GM12878 (cell line): Measurements from ENCODE around the gene BCORL1. TPM values are rescaled to one million over a fixed set of nuclear protein-coding genes. Genes with fewer than 3 reads are reported as not detected.

Source experiments
- ATAC-seq: fragments of 200-7000 bp; cut with Tn5 transposase; 3 replicates; pipeline ENCODE4 v1.9.1; 2020; ENCODE audit warnings: mild to moderate bottlenecking, moderate library complexity
- BruUV-seq: library from RNA; stranded (reverse); fragments of 400-500 nt; replicated peaks from 2 replicates; lab custom pipeline; 2021; lab: Mats Ljungman, UMichigan
- CTCF ChIA-PET: fragments of 300-600 bp; sonication (Branson Sonifier 250); formaldehyde crosslinking; extraction: SDS; loops from one replicate; lab custom pipeline; 2021; ENCODE audit warnings: inconsistent platforms; lab: Yijun Ruan, JAX
- POLR2A ChIA-PET: fragments of 350-600 bp; formaldehyde crosslinking; extraction: SDS; loops from one replicate; lab custom pipeline; 2021; ENCODE audit warnings: inconsistent platforms; lab: Charles Lee
- RAD21 ChIA-PET: fragments of 300-600 bp; sonication (Branson Sonifier 250); formaldehyde crosslinking; loops from one replicate; lab custom pipeline; 2023; ENCODE audit warnings: antibody characterized with exemption; ENCODE audit not compliant: unreplicated experiment; lab: Charles Lee
- SMC1A ChIA-PET: fragments of 300-600 bp; sonication (Branson Sonifier 250); formaldehyde crosslinking; loops from one replicate; lab custom pipeline; 2023; ENCODE audit not compliant: unreplicated experiment, uncharacterized antibody; lab: Charles Lee
- DNase-seq: peaks from one replicate; pipeline ENCODE4 v3.0.0-alpha.2; 2011; ENCODE audit warnings: low read depth, low spot score
- FAIRE-seq: peaks from 3 replicates; lab custom pipeline; 2011; peaks lifted over from hg19 to GRCh38; lab: Jason Lieb, UNC
- H2AFZ ChIP-seq: 2 replicates; pipeline ENCODE4 v1.6.0; 2011; ENCODE audit warnings: low read depth, low read length, control low read depth; ENCODE audit not compliant: control insufficient read depth
- H3K27ac ChIP-seq: 2 replicates; pipeline ENCODE4 v1.5.1; 2011; ENCODE audit warnings: control low read depth; ENCODE audit not compliant: control insufficient read depth, insufficient read depth
- H3K27me3 ChIP-seq, 2 experiments: replicated peaks in 1 of 2; 2 replicates each; pipeline versions ENCODE4 v1.6.0 to v1.6.1; 2011; ENCODE audit warnings: low read length in 1 of 2; ENCODE audit not compliant: control insufficient read depth in 2 of 2, insufficient read depth in 2 of 2
- H3K36me3 ChIP-seq, 2 experiments: 2 replicates each; pipeline ENCODE4 v1.5.1; 2011; ENCODE audit warnings: low read length in 1 of 2; ENCODE audit not compliant: control insufficient read depth in 2 of 2, insufficient read depth in 2 of 2
- H3K4me1 ChIP-seq: 2 replicates; pipeline ENCODE4 v1.6.1; 2011; ENCODE audit warnings: mild to moderate bottlenecking, low read length, moderate library complexity, mixed read lengths; ENCODE audit not compliant: control insufficient read depth, insufficient read depth
- H3K4me2 ChIP-seq: 2 replicates; pipeline ENCODE4 v1.6.0; 2011; ENCODE audit warnings: control low read depth; ENCODE audit not compliant: control insufficient read depth, insufficient read depth
- H3K4me3 ChIP-seq: fragments of 200-600 bp; sonication (generic); 2 replicates; pipeline ENCODE4 v1.5.1; 2016
- H3K79me2 ChIP-seq: 2 replicates; pipeline ENCODE4 v1.6.0; 2011; ENCODE audit warnings: low read length; ENCODE audit not compliant: control insufficient read depth, insufficient read depth
- H3K9ac ChIP-seq: 2 replicates; pipeline ENCODE4 v1.8.0; 2011; ENCODE audit warnings: low read length, control low read depth, mixed read lengths; ENCODE audit not compliant: control insufficient read depth, insufficient read depth
- H3K9me3 ChIP-seq: replicated peaks from 3 replicates; pipeline ENCODE4 v1.5.1; 2011; ENCODE audit warnings: mild to moderate bottlenecking, low read length; ENCODE audit not compliant: control insufficient read depth, insufficient read depth
- H4K20me1 ChIP-seq: 2 replicates; pipeline ENCODE4 v1.6.0; 2011; ENCODE audit not compliant: control insufficient read depth, insufficient read depth
- E2F8 ChIP-seq: fragments of 450-650 bp; IDR thresholded peaks from 2 replicates; pipeline ENCODE4 v1.6.1; 2018; ENCODE audit warnings: mild to moderate bottlenecking, low read depth, moderate library complexity; ENCODE audit not compliant: partially characterized antibody
- EZH2 ChIP-seq: IDR thresholded peaks from 2 replicates; pipeline ENCODE4 v1.6.1; 2012; ENCODE audit warnings: low read depth, mild to moderate bottlenecking, control low read depth, inconsistent platforms, low read length, borderline replicate concordance; ENCODE audit not compliant: control insufficient read depth
- FOXK2 ChIP-seq: fragments of 450-650 bp; IDR thresholded peaks from 2 replicates; pipeline ENCODE4 v1.6.1; 2017; ENCODE audit warnings: mild to moderate bottlenecking, moderate library complexity
- GABPA ChIP-seq: IDR thresholded peaks from 2 replicates; pipeline ENCODE4 v1.6.1; 2014; ENCODE audit warnings: antibody characterized with exemption, low read depth, mild to moderate bottlenecking, inconsistent platforms
- PAX8 ChIP-seq: fragments of 450-650 bp; IDR thresholded peaks from 2 replicates; pipeline ENCODE4 v1.6.1; 2017; ENCODE audit warnings: mild to moderate bottlenecking, moderate library complexity
- PKNOX1 ChIP-seq: fragments of 450-650 bp; IDR thresholded peaks from 2 replicates; pipeline ENCODE4 v1.6.1; 2016; ENCODE audit warnings: mild to moderate bottlenecking
- SUZ12 ChIP-seq: fragments of 200-600 bp; sonication (generic); IDR thresholded peaks from one replicate; pipeline ENCODE4 v1.6.1; 2018; ENCODE audit warnings: antibody characterized with exemption, mild to moderate bottlenecking; ENCODE audit not compliant: unreplicated experiment
- WGBS: methylation state at CpG from one replicate; pipeline ENCODE4 v1.1.6; 2016; ENCODE audit warnings: low lambda C conversion rate; ENCODE audit not compliant: insufficient replicate concordance, insufficient coverage; ENCODE audit errors: missing lambda C conversion rate; 5-methylcytosine and 5-hydroxymethylcytosine counted together
- in situ Hi-C: fragments of 300-500 bp; cut with MboI; formaldehyde crosslinking; loops from 9 replicates; pipeline ENCODE4 v1.14.3; 2018; ENCODE audit warnings: mixed read lengths
- intact Hi-C: fragments of 100-400 bp; cut with micrococcal nuclease; formaldehyde crosslinking; loops from one replicate; pipeline ENCODE4 v1.14.2; 2022; ENCODE audit not compliant: unreplicated experiment
- polyA plus RNA-seq, 11 experiments: library from polyadenylated mRNA; depleted of rRNA in 4 of 11; unstranded in 6 of 11; stranded (reverse) in 5 of 11; fragments of >200 nt; fragmentation: Nextera tagmentation in 4 of 11; fragmentation: Illumina TruSeq in 1 of 11; extraction: Ambion mirVana in 4 of 11; extraction: Trizol in 1 of 11; gene quantifications; 1 replicate in 1 of 11; 2 replicates in 10 of 11; pipeline versions ENCODE4 v1.2.1 to v1.2.3, GENCODE V29; 2011 to 2016; ENCODE audit warnings: inconsistent platforms in 2 of 11, missing spikeins in 2 of 11, low read depth in 1 of 11
- total RNA-seq, 4 experiments: library from RNA; depleted of rRNA in 3 of 4; stranded (reverse); fragments of >200 nt in 3 of 4; fragmentation: Illumina TruSeq in 1 of 4; extraction: Trizol in 1 of 4; gene quantifications; 2 replicates each; pipeline versions ENCODE4 v1.2.1 to v1.2.3, GENCODE V29; 2013 to 2021
- TF ChIP-seq, protein P1 (sequence below): fragments of 450-650 bp; IDR thresholded peaks from 2 replicates; pipeline ENCODE4 v1.6.1; 2018; ENCODE audit warnings: borderline replicate concordance, mild to moderate bottlenecking; ENCODE audit not compliant: partially characterized antibody
- TF ChIP-seq, protein P2 (sequence below): IDR thresholded peaks from 2 replicates; pipeline ENCODE4 v1.6.1; 2011; ENCODE audit warnings: low read depth, mild to moderate bottlenecking, low read length, moderate library complexity, borderline replicate concordance; ENCODE audit errors: extremely low read depth
- TF ChIP-seq, protein P3 (sequence below), 3 experiments: IDR thresholded peaks in 2 of 3; conservative IDR thresholded peaks in 1 of 3; 2 replicates each; pipeline ENCODE4 v1.5.1; 2011; ENCODE audit warnings: low read depth in 3 of 3, low read length in 3 of 3, mild to moderate bottlenecking in 3 of 3, control low read depth in 2 of 3, moderate library complexity in 2 of 3, inconsistent platforms in 1 of 3, mixed read lengths in 1 of 3; ENCODE audit not compliant: control insufficient read depth in 2 of 3, insufficient read depth in 1 of 3; ENCODE audit errors: extremely low read depth in 1 of 3

Gene BCORL1
- total and polyA plus RNA-seq, 10 of the 15 experiments (the other 5 are each of a cell fraction or from before 2014, with no cell fraction given), result 0.16 to 7.2 (median 0.94) TPM

GRCh38 chrX:130027569-130027968, 45.1 kb downstream of the BCORL1 start:
- no peak overlapping the region for H3K27ac ChIP-seq
- H3K4me3 ChIP-seq, result no peak overlapping the region
- ATAC-seq, result no peak
- POLR2A ChIA-PET, result no interaction called here
- no peak overlapping the region for H2AFZ ChIP-seq
- no peaks in the 10 kb centered on the region for H4K20me1 ChIP-seq
- H3K9ac ChIP-seq, result no peak overlapping the region
- FAIRE-seq, result no peak
- intact Hi-C loops, result no loop called here
- H3K4me2 ChIP-seq, result no peak overlapping the region
- DNase-seq, result no peak
- H3K27me3 ChIP-seq, result no peaks in the 10 kb centered on the region
- H3K4me1 ChIP-seq, result no peaks in the 10 kb centered on the region
- TF ChIP-seq, protein P1, sequence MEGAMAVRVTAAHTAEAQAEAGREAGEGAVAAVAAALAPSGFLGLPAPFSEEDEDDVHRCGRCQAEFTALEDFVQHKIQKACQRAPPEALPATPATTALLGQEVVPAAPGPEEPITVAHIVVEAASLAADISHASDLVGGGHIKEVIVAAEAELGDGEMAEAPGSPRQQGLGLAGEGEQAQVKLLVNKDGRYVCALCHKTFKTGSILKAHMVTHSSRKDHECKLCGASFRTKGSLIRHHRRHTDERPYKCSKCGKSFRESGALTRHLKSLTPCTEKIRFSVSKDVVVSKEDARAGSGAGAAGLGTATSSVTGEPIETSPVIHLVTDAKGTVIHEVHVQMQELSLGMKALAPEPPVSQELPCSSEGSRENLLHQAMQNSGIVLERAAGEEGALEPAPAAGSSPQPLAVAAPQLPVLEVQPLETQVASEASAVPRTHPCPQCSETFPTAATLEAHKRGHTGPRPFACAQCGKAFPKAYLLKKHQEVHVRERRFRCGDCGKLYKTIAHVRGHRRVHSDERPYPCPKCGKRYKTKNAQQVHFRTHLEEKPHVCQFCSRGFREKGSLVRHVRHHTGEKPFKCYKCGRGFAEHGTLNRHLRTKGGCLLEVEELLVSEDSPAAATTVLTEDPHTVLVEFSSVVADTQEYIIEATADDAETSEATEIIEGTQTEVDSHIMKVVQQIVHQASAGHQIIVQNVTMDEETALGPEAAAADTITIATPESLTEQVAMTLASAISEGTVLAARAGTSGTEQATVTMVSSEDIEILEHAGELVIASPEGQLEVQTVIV, result no peak
- TF ChIP-seq, protein P2, sequence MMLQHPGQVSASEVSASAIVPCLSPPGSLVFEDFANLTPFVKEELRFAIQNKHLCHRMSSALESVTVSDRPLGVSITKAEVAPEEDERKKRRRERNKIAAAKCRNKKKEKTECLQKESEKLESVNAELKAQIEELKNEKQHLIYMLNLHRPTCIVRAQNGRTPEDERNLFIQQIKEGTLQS, result no peak
- TF ChIP-seq FOXK2 (no peak), SUZ12 (no peak), GABPA (no peak), EZH2 (no peak), E2F8 (no peak), PAX8 (no peak), PKNOX1 (no peak)
- TF ChIP-seq, protein P3, sequence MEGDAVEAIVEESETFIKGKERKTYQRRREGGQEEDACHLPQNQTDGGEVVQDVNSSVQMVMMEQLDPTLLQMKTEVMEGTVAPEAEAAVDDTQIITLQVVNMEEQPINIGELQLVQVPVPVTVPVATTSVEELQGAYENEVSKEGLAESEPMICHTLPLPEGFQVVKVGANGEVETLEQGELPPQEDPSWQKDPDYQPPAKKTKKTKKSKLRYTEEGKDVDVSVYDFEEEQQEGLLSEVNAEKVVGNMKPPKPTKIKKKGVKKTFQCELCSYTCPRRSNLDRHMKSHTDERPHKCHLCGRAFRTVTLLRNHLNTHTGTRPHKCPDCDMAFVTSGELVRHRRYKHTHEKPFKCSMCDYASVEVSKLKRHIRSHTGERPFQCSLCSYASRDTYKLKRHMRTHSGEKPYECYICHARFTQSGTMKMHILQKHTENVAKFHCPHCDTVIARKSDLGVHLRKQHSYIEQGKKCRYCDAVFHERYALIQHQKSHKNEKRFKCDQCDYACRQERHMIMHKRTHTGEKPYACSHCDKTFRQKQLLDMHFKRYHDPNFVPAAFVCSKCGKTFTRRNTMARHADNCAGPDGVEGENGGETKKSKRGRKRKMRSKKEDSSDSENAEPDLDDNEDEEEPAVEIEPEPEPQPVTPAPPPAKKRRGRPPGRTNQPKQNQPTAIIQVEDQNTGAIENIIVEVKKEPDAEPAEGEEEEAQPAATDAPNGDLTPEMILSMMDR (IDR thresholded peaks at IDR 0.05 in 2 of 3, conservative IDR thresholded peaks at IDR 0.05 in 1 of 3; ENCODE audit: control insufficient read depth in 2 of 3, extremely low read depth in 1 of 3, insufficient read depth in 1 of 3, low read depth in 3 of 3, low read length in 3 of 3), result no peak
- TF ChIP-seq, all 136 proteins: peak for 0
- no TSS peak for BruUV-seq
- Histone ChIP-seq H3K9me3 (no peaks in the 10 kb centered on the region), H3K79me2 (no peaks in the 10 kb centered on the region), H3K36me3 (peaks cover 0 to 3% of the 10 kb centered on the region in 2 experiments; a peak in 2 of 4 replicates)
- in situ Hi-C loops, result loop anchor here (5.0 kb wide), 1 partner anchor 50 kb away; no protein-coding TSS in a partner anchor
- WGBS, result 59% methylated on average over 4 of the region's 4 CpGs
- CTCF ChIA-PET, result interaction anchor here (0.6 to 5.1 kb wide), 18 partner anchors 9 to 272 kb away, joined by 3 to 163 read pairs (median 4); no protein-coding TSS in a partner anchor
- RAD21 ChIA-PET, result interaction anchor here (1.0 to 3.7 kb wide), 5 partner anchors 66 to 104 kb away, joined by 3 to 42 read pairs (median 5); no protein-coding TSS in a partner anchor
- SMC1A ChIA-PET, result interaction anchor here (1.0 to 7.0 kb wide), 9 partner anchors 20 to 423 kb away, joined by 3 to 71 read pairs (median 3); no protein-coding TSS in a partner anchor
